ENCODE measurements around the gene OR4C12.
"Not testable (repeated sequence)": the region's sequence is repeated elsewhere in the genome, so short reads cannot be mapped to it uniquely, and the experiment has no call there.

The OR4C12 gene

DNA sequence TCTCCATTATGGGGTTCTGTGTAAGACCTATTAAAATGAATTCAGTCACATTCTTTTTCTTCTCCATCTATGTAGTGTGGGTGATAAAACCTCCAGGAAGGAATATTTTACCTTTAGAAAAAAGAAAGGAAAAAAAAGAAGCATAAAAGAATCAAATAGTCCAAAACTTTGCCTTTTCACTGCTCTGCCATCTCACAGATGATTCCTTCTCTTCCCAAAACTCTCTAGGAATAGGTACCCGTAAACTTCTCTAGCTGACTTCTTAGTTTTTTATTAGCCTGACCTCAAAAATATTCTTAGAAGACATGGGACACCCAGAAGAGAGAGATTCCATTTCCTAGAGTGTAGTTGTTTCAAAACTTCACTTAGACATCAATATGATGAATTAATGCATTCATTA, at the start of gene OR4C12:
TSS of gene OR4C12 (minus strand) at position 101 of the 400 bp plus-strand sequence. CDS start at position 67, 34 bp downstream.
- not testable (repeated sequence) for H3K4me1 ChIP-seq (ENCODE audit: insufficient read depth, low read length); H3K27me3 ChIP-seq (ENCODE audit: insufficient read depth, low read length); H2AFZ ChIP-seq (ENCODE audit: low read depth, low read length); H3K9me3 ChIP-seq (ENCODE audit: low read length); H3K36me3 ChIP-seq (ENCODE audit: insufficient read depth, low read length); H3K4me3 ChIP-seq (ENCODE audit: low read length)

- Histone ChIP-seq H3K27me3 (ENCODE audit: insufficient read depth, low read length) (no peaks in the 10 kb centered on the region), H2AFZ (ENCODE audit: low read depth, low read length) (no peak overlapping the region), H3K4me3 (ENCODE audit: low read length) (no peak overlapping the region), H3K4me1 (ENCODE audit: insufficient read depth, low read length) (no peaks in the 10 kb centered on the region), H3K36me3 (ENCODE audit: insufficient read depth, low read length) (no peaks in the 10 kb centered on the region), H3K9me3 (ENCODE audit: low read length) (no peaks in the 10 kb centered on the region)
Observed at GRCh38 chr11:50030193-50030592, 47.9 kb upstream of the OR4C12 start.

- Histone ChIP-seq H3K4me1 (ENCODE audit: insufficient read depth, low read length) (no peaks in the 10 kb centered on the region), H3K9me3 (ENCODE audit: low read length) (no peaks in the 10 kb centered on the region), H3K36me3 (ENCODE audit: insufficient read depth, low read length) (no peaks in the 10 kb centered on the region), H3K27me3 (ENCODE audit: insufficient read depth, low read length) (no peaks in the 10 kb centered on the region), H2AFZ (ENCODE audit: low read depth, low read length) (no peak overlapping the region), H3K4me3 (ENCODE audit: low read length) (no peak overlapping the region)
Observed at GRCh38 chr11:49995565-49995964, 13.2 kb upstream of the OR4C12 start.

DNA sequence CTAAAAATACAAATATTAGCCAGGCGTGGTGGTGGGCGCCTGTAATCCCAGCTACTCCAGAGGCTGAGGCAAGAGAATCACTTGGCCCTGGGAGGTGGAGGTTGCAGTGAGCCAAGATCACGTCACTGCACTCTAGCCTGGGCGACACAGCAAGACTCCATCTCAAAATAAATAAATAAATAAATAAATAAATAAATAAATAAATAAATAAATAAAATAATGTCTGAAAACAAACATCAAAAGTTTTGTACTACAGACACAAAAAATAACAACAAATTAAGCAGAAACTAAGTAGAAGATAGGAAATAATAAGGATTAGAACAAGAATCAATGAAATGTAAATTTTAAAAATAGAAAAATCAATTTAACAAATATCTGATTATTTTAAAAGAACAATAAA, 8.9 kb downstream of the OR4C12 start:
- not testable (repeated sequence) for H3K9me3 ChIP-seq (ENCODE audit: low read length)

GRCh38 chr11:49952091-49952490, 30.2 kb downstream of the OR4C12 start, which contains the start of gene OR4C13:
TSS of gene OR4C13 (plus strand) at chr11:49952391. CDS start at chr11:49952423, 32 bp downstream.
- H2AFZ ChIP-seq (ENCODE audit: low read depth, low read length), result no peak within 1 kb of the TSS
- H3K4me1 ChIP-seq (ENCODE audit: insufficient read depth, low read length), result no peaks in the 10 kb centered on the region
- no peaks in the 10 kb centered on the region for H3K27me3 ChIP-seq (ENCODE audit: insufficient read depth, low read length)
- H3K36me3 ChIP-seq (ENCODE audit: insufficient read depth, low read length), result no peaks in the 10 kb centered on the region
- H3K4me3 ChIP-seq (ENCODE audit: low read length), result no peak within 1 kb of the TSS
- no peaks in the 10 kb centered on the region for H3K9me3 ChIP-seq (ENCODE audit: low read length)

More for the DNA sequence above, 8.9 kb downstream of the OR4C12 start:
- not testable (repeated sequence) for H3K36me3 ChIP-seq (ENCODE audit: insufficient read depth, low read length); H3K4me1 ChIP-seq (ENCODE audit: insufficient read depth, low read length); H2AFZ ChIP-seq (ENCODE audit: low read depth, low read length); H3K4me3 ChIP-seq (ENCODE audit: low read length); H3K27me3 ChIP-seq (ENCODE audit: insufficient read depth, low read length)

- H3K9me3 ChIP-seq (ENCODE audit: low read length), result not testable (repeated sequence)
Observed at GRCh38 chr11:49948701-49949100, 33.6 kb downstream of the OR4C12 start.

More at GRCh38 chr11:49948701-49949100, 33.6 kb downstream of the OR4C12 start:
- not testable (repeated sequence) for H2AFZ ChIP-seq (ENCODE audit: low read depth, low read length); H3K36me3 ChIP-seq (ENCODE audit: insufficient read depth, low read length); H3K4me1 ChIP-seq (ENCODE audit: insufficient read depth, low read length); H3K27me3 ChIP-seq (ENCODE audit: insufficient read depth, low read length); H3K4me3 ChIP-seq (ENCODE audit: low read length)
